Heart left ventricle (tissue), 16 donors: Measurements from ENCODE around the gene PRM3. TPM values are rescaled to one million over a fixed set of nuclear protein-coding genes. Genes with fewer than 3 reads are reported as not detected.

Source experiments
- ATAC-seq, 4 donors: fragments of 200-7000 bp; cut with Tn5 transposase; one replicate each; pipeline ENCODE4 v1.9.1; 2020 to 2022; ENCODE audit warnings: moderate library complexity in 4 of 4, mild to moderate bottlenecking in 3 of 4, moderate number of reproducible peaks in 1 of 4
- DNase-seq, 5 donors: peaks; one replicate each; pipeline ENCODE4 v3.0.0-alpha.2; 2020
- H3K27ac ChIP-seq, 12 donors: fragments of 200-600 bp; sonication (generic) in 4 of 12; one replicate each; pipeline versions ENCODE4 v1.5.0 to v1.8.0; 2016 to 2022; ENCODE audit warnings: mild to moderate bottlenecking in 2 of 12
- H3K27me3 ChIP-seq, 9 donors: fragments of 200-600 bp; sonication (generic) in 2 of 9; one replicate each; pipeline versions ENCODE4 v1.5.1 to v1.8.0; 2016 to 2022; ENCODE audit warnings: mild to moderate bottlenecking in 3 of 9
- H3K36me3 ChIP-seq, 9 donors: fragments of 200-600 bp; sonication (generic) in 2 of 9; one replicate each; pipeline versions ENCODE4 v1.5.0 to v1.8.0; 2018 to 2022; ENCODE audit warnings: mild to moderate bottlenecking in 2 of 9
- H3K4me1 ChIP-seq, 12 donors: fragments of 200-600 bp; sonication (generic) in 4 of 12; one replicate each; pipeline versions ENCODE4 v1.5.0 to v1.8.0; 2016 to 2022; ENCODE audit warnings: mild to moderate bottlenecking in 3 of 12
- H3K4me3 ChIP-seq, 12 donors: fragments of 200-600 bp; sonication (generic) in 4 of 12; one replicate each; pipeline versions ENCODE4 v1.5.0 to v1.8.0; 2017 to 2022; ENCODE audit warnings: mild to moderate bottlenecking in 9 of 12, moderate library complexity in 4 of 12
- H3K9me3 ChIP-seq, 12 donors: fragments of 200-600 bp; sonication (generic) in 4 of 12; one replicate each; pipeline versions ENCODE4 v1.5.0 to v1.8.0; 2016 to 2022; ENCODE audit warnings: mild to moderate bottlenecking in 1 of 12
- POLR2A ChIP-seq, 2 donors: fragments of 450-650 bp; IDR thresholded peaks; one replicate each; pipeline ENCODE4 v1.6.1; 2017; ENCODE audit warnings: antibody characterized with exemption in 2 of 2, mild to moderate bottlenecking in 2 of 2, moderate library complexity in 2 of 2
- WGBS, 4 donors: extraction: QIAGEN DNeasy Blood & Tissue Kit in 2 of 4; methylation state at CpG; one replicate each; pipeline versions ENCODE4 v1.1.5 to v1.1.7; 2013 to 2018; 5-methylcytosine and 5-hydroxymethylcytosine counted together
- intact Hi-C, 10 donors: fragments of 100-400 bp; cut with DNase I; formaldehyde crosslinking; loops; one replicate each; pipeline versions ENCODE4 v1.11.1 to v1.14.2; 2022
- polyA plus RNA-seq, 2 donors: library from polyadenylated mRNA; stranded (reverse); fragments of 200-250 nt; gene quantifications; one replicate each; pipeline ENCODE4 v1.2.3, GENCODE V29; 2013
- total RNA-seq, 9 donors: library from RNA; depleted of rRNA in 2 of 9; stranded (reverse); fragments of >200 nt in 2 of 9; fragmentation: NEBNext Ultra II Directional in 3 of 9; extraction: Animal tissue kit (Norgen Biotek cat#: 25700) in 3 of 9; gene quantifications; one replicate each; pipeline versions ENCODE4 v1.1.0 to v1.2.4, GENCODE V29; 2016 to 2023
- TF ChIP-seq, protein P1 (sequence below), 12 donors: fragments of 200-600 bp; sonication (generic) in 4 of 12; IDR thresholded peaks; one replicate each; pipeline versions ENCODE4 v1.5.0 to v1.8.0; 2018 to 2022; ENCODE audit warnings: antibody characterized with exemption in 12 of 12, mild to moderate bottlenecking in 5 of 12
- donor health status: ischemic (EF 13 %, LVEDD 7.1; RV severe dilation, severe dysfunction).
- donor health status: healthy with polysubstance abuse.
- donor health status: DM: no; HTN: yes; CAD: no.
- donor health status: DM: no; HTN: no; CAD: no.
- donor health status: ischemic (EF 25% LVEDD 6.9; RV normal size, moderate dysfunction).
- donor health status: ischemic (EF 25% LVEDD 5.7; RV mildly dilated, moderate dysfunction).
- donor health status: healthy.
- donor health status: DM: yes; HTN: yes; CAD: no.
- donor health status: ischemic (EF 35%, LVEDD 5.7; RV mildly dilated, moderate dysfunction).
- donor health status: nonischemic (EF 11% LVEDD 7.7; RV severe dilation, severe dysfunction).
- donor health status: DM: yes; HTN: yes; CAD: no.
- donor health status: PGD.
- donor health status: ischemic (EF 29% LVEDD 5.4; RV normal size, mild dysfunction).
- donor health status: nonischemic (EF 23%, LVEDD 6.1; RV moderate dilation, normal function).

The PRM3 gene
- total and polyA plus RNA-seq, 11 donors: not detected

DNA sequence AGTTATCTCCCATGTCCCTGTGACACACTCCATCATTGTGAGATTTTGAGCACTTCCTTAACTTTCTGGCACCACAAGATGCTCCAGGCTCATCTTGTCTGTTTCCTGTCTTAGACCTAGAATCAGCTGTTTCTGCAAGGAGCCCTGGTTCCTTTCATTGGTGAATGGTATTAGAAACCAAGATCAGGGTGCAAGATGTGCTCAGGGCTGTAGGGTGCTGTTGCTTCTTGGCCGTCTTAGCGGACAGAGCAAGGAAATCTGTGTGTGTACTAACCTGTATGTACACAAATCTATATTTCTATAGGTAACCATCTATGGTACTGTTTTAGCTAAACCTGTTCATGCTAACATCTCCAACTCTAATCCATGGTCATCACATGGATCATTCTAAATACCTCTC lies 15.8 kb upstream of the PRM3 start:
- no peak for ATAC-seq
- no peak overlapping the region for H3K27ac ChIP-seq
- H3K36me3 ChIP-seq: no peaks in the 10 kb centered on the region
- intact Hi-C loops: no loop called here
- H3K4me3 ChIP-seq: no peak overlapping the region
- 94 to 97% (median 97%) methylated on average over 2 of the region's 2 CpGs for WGBS, 4 donors
- no peaks in the 10 kb centered on the region for H3K9me3 ChIP-seq
- H3K4me1 ChIP-seq: no peaks in the 10 kb centered on the region
- TF ChIP-seq, protein P1, sequence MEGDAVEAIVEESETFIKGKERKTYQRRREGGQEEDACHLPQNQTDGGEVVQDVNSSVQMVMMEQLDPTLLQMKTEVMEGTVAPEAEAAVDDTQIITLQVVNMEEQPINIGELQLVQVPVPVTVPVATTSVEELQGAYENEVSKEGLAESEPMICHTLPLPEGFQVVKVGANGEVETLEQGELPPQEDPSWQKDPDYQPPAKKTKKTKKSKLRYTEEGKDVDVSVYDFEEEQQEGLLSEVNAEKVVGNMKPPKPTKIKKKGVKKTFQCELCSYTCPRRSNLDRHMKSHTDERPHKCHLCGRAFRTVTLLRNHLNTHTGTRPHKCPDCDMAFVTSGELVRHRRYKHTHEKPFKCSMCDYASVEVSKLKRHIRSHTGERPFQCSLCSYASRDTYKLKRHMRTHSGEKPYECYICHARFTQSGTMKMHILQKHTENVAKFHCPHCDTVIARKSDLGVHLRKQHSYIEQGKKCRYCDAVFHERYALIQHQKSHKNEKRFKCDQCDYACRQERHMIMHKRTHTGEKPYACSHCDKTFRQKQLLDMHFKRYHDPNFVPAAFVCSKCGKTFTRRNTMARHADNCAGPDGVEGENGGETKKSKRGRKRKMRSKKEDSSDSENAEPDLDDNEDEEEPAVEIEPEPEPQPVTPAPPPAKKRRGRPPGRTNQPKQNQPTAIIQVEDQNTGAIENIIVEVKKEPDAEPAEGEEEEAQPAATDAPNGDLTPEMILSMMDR (IDR thresholded peaks at IDR 0.05): no peak
- TF ChIP-seq POLR2A (IDR thresholded peaks at IDR 0.05): no peak
- no peaks in the 10 kb centered on the region for H3K27me3 ChIP-seq
- no peak for DNase-seq

DNA sequence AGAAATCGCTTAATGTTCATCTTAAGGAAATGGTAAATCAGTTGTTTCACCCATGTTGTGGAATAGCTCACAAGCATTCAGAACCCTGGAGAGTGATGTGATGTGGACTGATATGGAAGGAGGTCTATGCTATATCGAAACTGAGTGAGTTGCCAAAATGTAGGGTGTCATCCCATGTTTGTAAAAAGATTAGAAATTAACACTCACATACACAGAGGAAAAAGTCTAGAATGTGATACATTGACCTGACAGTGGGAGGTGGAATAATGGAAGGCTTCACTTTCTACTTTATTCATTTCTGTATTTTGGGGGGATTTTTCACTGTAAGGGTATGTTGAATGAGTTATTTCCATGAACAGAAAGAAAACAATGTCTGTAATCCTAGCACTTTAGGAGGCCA lies 12.4 kb upstream of the PRM3 start:
- DNase-seq: no peak
- H3K4me3 ChIP-seq: no peak overlapping the region
- ATAC-seq: no peak
- H3K36me3 ChIP-seq: no peaks in the 10 kb centered on the region
- TF ChIP-seq, protein P1 (IDR thresholded peaks at IDR 0.05): no peak
- no peak for TF ChIP-seq POLR2A (IDR thresholded peaks at IDR 0.05)
- no peak overlapping the region for H3K27ac ChIP-seq
- no peaks in the 10 kb centered on the region for H3K9me3 ChIP-seq
- no peaks in the 10 kb centered on the region for H3K27me3 ChIP-seq
- no peaks in the 10 kb centered on the region for H3K4me1 ChIP-seq
- WGBS, 4 donors: 82 to 86% (median 84%) methylated on average over 2 of the region's 2 CpGs
- intact Hi-C loops: no loop called here

DNA sequence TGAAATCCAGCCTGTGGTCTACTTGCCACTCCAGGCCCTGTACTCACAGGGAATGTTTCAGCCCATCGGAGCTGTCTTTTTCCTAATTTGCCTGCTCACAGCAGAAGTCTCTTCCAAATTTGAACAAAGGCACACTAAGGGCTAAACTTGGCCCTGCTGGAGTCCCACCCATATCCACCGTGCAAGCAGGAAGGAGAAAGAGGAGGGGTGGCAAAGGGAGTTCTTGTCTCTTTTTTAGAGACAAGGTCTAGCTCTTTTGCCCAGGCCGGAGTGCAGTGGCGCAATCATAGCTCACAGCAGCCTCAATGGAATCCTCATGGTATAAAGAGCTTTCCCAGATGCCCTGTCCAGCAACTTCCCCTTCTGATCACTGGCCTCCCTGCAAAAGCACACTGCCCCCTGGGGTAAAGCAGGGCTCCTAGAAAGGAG lies 10.4 kb upstream of the PRM3 start:
- Histone ChIP-seq H3K9me3 (no peaks in the 10 kb centered on the region), H3K36me3 (no peaks in the 10 kb centered on the region), H3K4me3 (no peak overlapping the region), H3K27ac (no peak overlapping the region), H3K27me3 (no peaks in the 10 kb centered on the region), H3K4me1 (no peaks in the 10 kb centered on the region)
- DNase-seq (no peak), ATAC-seq (no peak)
- 57 to 68% (median 65%) methylated on average over 4 of the region's 4 CpGs for WGBS, 4 donors
- intact Hi-C loops: no loop called here
- TF ChIP-seq, protein P1 (IDR thresholded peaks at IDR 0.05): no peak
- no peak for TF ChIP-seq POLR2A (IDR thresholded peaks at IDR 0.05)

DNA sequence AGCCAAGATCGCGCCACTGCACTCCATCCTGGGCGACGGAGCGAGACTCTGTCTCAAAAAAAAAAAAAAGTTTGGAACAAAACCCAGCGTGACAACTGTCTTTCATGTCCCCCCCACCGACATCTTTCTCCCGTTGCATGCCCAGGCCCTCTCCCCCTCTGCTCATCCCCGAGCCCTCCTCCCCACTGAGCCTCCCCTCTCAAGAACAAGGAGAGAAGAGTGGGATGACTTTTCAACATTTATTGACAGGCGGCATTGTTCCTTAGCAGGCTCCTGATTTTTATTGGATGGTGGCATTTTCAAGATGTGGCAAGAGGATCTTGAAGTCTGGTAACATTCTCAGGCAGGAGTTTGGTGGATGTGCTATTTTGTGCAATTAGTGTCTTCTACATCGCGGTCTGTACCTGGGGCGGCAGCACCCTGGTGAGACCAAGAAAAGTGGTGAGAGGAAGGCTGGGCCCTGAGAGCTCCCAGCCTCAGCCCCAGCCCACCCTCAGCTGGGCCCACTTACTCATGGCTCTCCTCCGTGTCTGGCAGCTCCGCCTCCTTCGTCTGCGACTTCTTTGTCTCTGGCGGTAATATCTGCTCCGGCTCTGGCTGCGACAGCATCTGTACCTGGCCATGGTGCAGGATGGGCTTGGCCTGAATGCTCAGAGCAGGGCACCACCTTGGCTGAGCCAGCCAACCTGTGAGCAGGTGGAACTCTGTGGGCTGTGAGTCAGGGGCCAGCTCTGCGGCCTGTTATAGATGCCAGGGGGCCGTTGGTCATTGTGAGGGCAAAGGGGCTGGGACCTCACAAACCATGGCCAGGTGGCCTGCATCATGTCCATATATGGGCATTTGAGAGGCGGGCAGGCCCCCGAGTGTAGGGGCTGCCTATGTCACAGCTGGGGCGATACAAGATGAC lies 7.4 kb upstream of the PRM3 start, which contains the start of gene PRM1:
Gene PRM1 (minus strand): TSS at position 715 of the 907 bp plus-strand sequence. CDS start 92 bp downstream, at position 623.
- DNase-seq (no peak), ATAC-seq (no peak)
- H3K27me3 ChIP-seq: no peaks in the 10 kb centered on the region
- 82 to 88% (median 85%) methylated on average over 25 of the region's 25 CpGs for WGBS, 4 donors
- H3K9me3 ChIP-seq: no peaks in the 10 kb centered on the region
- intact Hi-C loops: no loop called here
- H3K4me3 ChIP-seq: no peak within 1 kb of the TSS
- H3K27ac ChIP-seq: no peak within 1 kb of the TSS
- no peaks in the 10 kb centered on the region for H3K36me3 ChIP-seq
- H3K4me1 ChIP-seq: no peaks in the 10 kb centered on the region
- TF ChIP-seq POLR2A (IDR thresholded peaks at IDR 0.05): no peak
